H9 (cell line): ENCODE results near the gene TMEM200C. TPM values are rescaled to one million over a fixed set of nuclear protein-coding genes. Genes with fewer than 3 reads are reported as not detected.

Experiments used
- DNase-seq: peaks from one replicate; pipeline ENCODE4 v3.0.0-alpha.2; 2017
- H2AFZ ChIP-seq: one replicate; pipeline ENCODE4 v1.6.1; 2013; ENCODE audit warnings: mild to moderate bottlenecking, low read length, control low read depth, moderate library complexity
- H2AK5ac ChIP-seq: 2 replicates; pipeline ENCODE4 v1.6.1; 2013; ENCODE audit warnings: low read length, control low read depth, mixed read lengths; ENCODE audit not compliant: insufficient read length
- H2BK120ac ChIP-seq: one replicate; pipeline ENCODE4 v1.6.1; 2013; ENCODE audit warnings: low read depth, mild to moderate bottlenecking, low read length, control low read depth, inconsistent platforms; ENCODE audit not compliant: poor library complexity, severe bottlenecking
- H2BK12ac ChIP-seq: 2 replicates; pipeline ENCODE4 v1.6.1; 2013; ENCODE audit warnings: low read length, control low read depth, mixed read lengths, low read depth; ENCODE audit not compliant: insufficient read length
- H2BK15ac ChIP-seq: 2 replicates; pipeline ENCODE4 v1.6.1; 2013; ENCODE audit warnings: low read depth, low read length, control low read depth
- H2BK20ac ChIP-seq: one replicate; pipeline ENCODE4 v1.6.1; 2013; ENCODE audit warnings: low read depth, mild to moderate bottlenecking, low read length, control low read depth, inconsistent platforms; ENCODE audit not compliant: poor library complexity, severe bottlenecking
- H2BK5ac ChIP-seq: 2 replicates; pipeline ENCODE4 v1.6.1; 2013; ENCODE audit warnings: low read length, control low read depth, mixed read lengths; ENCODE audit not compliant: insufficient read length
- H3K14ac ChIP-seq: 2 replicates; pipeline ENCODE4 v1.6.1; 2013; ENCODE audit warnings: low read length, control low read depth; ENCODE audit not compliant: insufficient read depth
- H3K18ac ChIP-seq: 2 replicates; pipeline ENCODE4 v1.6.1; 2013; ENCODE audit warnings: low read depth, mild to moderate bottlenecking, mixed read lengths, low read length, control low read depth; ENCODE audit not compliant: insufficient read length
- H3K23ac ChIP-seq: 2 replicates; pipeline ENCODE4 v1.6.1; 2013; ENCODE audit warnings: low read length, control low read depth, mixed read lengths, low read depth; ENCODE audit not compliant: insufficient read length
- H3K23me2 ChIP-seq: 2 replicates; pipeline ENCODE4 v1.6.1; 2013; ENCODE audit warnings: low read depth, mild to moderate bottlenecking, mixed read lengths, low read length, control low read depth; ENCODE audit not compliant: insufficient read length, poor library complexity, severe bottlenecking
- H3K27ac ChIP-seq: 2 replicates; pipeline ENCODE4 v1.5.1; 2013; ENCODE audit warnings: low read length, control low read depth, mixed read lengths, low read depth; ENCODE audit not compliant: insufficient read length
- H3K27me3 ChIP-seq: 2 replicates; pipeline ENCODE4 v1.6.1; 2013; ENCODE audit warnings: low read length, control low read depth, inconsistent platforms; ENCODE audit not compliant: insufficient read depth
- H3K4ac ChIP-seq: 2 replicates; pipeline ENCODE4 v1.6.1; 2013; ENCODE audit warnings: low read depth, mild to moderate bottlenecking, control low read depth, inconsistent platforms, low read length, moderate library complexity
- H3K4me1 ChIP-seq: 2 replicates; pipeline ENCODE4 v1.6.1; 2013; ENCODE audit warnings: low read length, control low read depth, inconsistent platforms; ENCODE audit not compliant: insufficient read depth
- H3K4me2 ChIP-seq: 2 replicates; pipeline ENCODE4 v1.6.1; 2013; ENCODE audit warnings: low read length, control low read depth, mixed read lengths; ENCODE audit not compliant: insufficient read length, insufficient read depth
- H3K56ac ChIP-seq: 2 replicates; pipeline ENCODE4 v1.6.1; 2013; ENCODE audit warnings: low read depth, mild to moderate bottlenecking, mixed read lengths, low read length, control low read depth; ENCODE audit not compliant: insufficient read length
- H3K79me1 ChIP-seq: 2 replicates; pipeline ENCODE4 v1.6.1; 2013; ENCODE audit warnings: low read depth, mild to moderate bottlenecking, moderate library complexity, low read length, control low read depth, inconsistent platforms; ENCODE audit not compliant: insufficient read depth, poor library complexity, severe bottlenecking
- H3K79me2 ChIP-seq: 2 replicates; pipeline ENCODE4 v1.6.1; 2013; ENCODE audit warnings: low read length, control low read depth, inconsistent platforms; ENCODE audit not compliant: insufficient read depth
- H3K9ac ChIP-seq: 2 replicates; pipeline ENCODE4 v1.6.1; 2013; ENCODE audit warnings: low read length, control low read depth, mixed read lengths; ENCODE audit not compliant: insufficient read length; ENCODE audit errors: extremely low read depth
- H3K9me3 ChIP-seq: one replicate; pipeline ENCODE4 v1.6.1; 2013; ENCODE audit warnings: low read depth, low read length, inconsistent platforms; ENCODE audit not compliant: control insufficient read depth
- H3T11ph ChIP-seq: one replicate; pipeline ENCODE4 v1.6.1; 2013; ENCODE audit warnings: mild to moderate bottlenecking, low read length, control low read depth, inconsistent platforms
- H4K20me1 ChIP-seq: one replicate; pipeline ENCODE4 v1.6.1; 2013; ENCODE audit not compliant: control insufficient read depth, insufficient read length, insufficient read depth
- H4K5ac ChIP-seq: 2 replicates; pipeline ENCODE4 v1.6.1; 2013; ENCODE audit warnings: low read depth, mild to moderate bottlenecking, mixed read lengths, low read length, control low read depth; ENCODE audit not compliant: insufficient read length
- H4K8ac ChIP-seq: replicated peaks from 2 replicates; pipeline ENCODE4 v1.6.1; 2013; ENCODE audit warnings: low read length, control low read depth, mixed read lengths, low read depth; ENCODE audit not compliant: insufficient read length
- H4K91ac ChIP-seq: 2 replicates; pipeline ENCODE4 v1.6.1; 2013; ENCODE audit warnings: low read depth, mild to moderate bottlenecking, moderate library complexity, mixed read lengths, low read length, control low read depth; ENCODE audit not compliant: insufficient read length
- H3K27ac Mint-ChIP-seq, 3 experiments: 2 replicates in 2 of 3; 3 replicates in 1 of 3; pipeline ENCODE4 v1.8.0; 2020 to 2021; ENCODE audit warnings: mixed read lengths in 3 of 3, mild to moderate bottlenecking in 1 of 3, moderate library complexity in 1 of 3
- H3K27me3 Mint-ChIP-seq: 2 replicates; pipeline ENCODE4 v1.8.0; 2021; ENCODE audit warnings: low read depth, mild to moderate bottlenecking, moderate library complexity, mixed read lengths
- H3K36me3 Mint-ChIP-seq, 3 experiments: 2 replicates in 2 of 3; 3 replicates in 1 of 3; pipeline ENCODE4 v1.8.0; 2020 to 2021; ENCODE audit warnings: low read depth in 3 of 3, mixed read lengths in 3 of 3; ENCODE audit not compliant: insufficient read depth in 1 of 3
- H3K4me1 Mint-ChIP-seq, 2 experiments: 2 replicates each; pipeline ENCODE4 v1.8.0; 2020; ENCODE audit warnings: mixed read lengths in 2 of 2
- H3K4me3 Mint-ChIP-seq, 2 experiments: 2 replicates in 1 of 2; 3 replicates in 1 of 2; pipeline ENCODE4 v1.8.0; 2020 to 2021; ENCODE audit warnings: mild to moderate bottlenecking in 2 of 2, mixed read lengths in 2 of 2, moderate library complexity in 1 of 2
- H3K9me3 Mint-ChIP-seq, 2 experiments: 2 replicates in 1 of 2; 3 replicates in 1 of 2; pipeline ENCODE4 v1.8.0; 2020; ENCODE audit warnings: mild to moderate bottlenecking in 2 of 2, mixed read lengths in 2 of 2, moderate library complexity in 1 of 2
- CTCF ChIP-seq: fragments of 200-600 bp; sonication (generic); conservative IDR thresholded peaks from 3 replicates; pipeline ENCODE4 v1.8.0; 2021; ENCODE audit warnings: antibody characterized with exemption, mild to moderate bottlenecking
- WGBS: extraction: QIAGEN DNeasy Blood & Tissue Kit; methylation state at CpG from one replicate; pipeline ENCODE4 v1.1.7; 2013; ENCODE audit warnings: missing lambda C conversion rate, low lambda C conversion rate, mixed read lengths; ENCODE audit not compliant: insufficient read length; ENCODE audit errors: extremely low coverage; 5-methylcytosine and 5-hydroxymethylcytosine counted together
- total RNA-seq: library from RNA; stranded (reverse); gene quantifications from 2 replicates; pipeline ENCODE4 v1.2.1, GENCODE V29; 2021

TMEM200C gene
- total RNA-seq, 1 experiment from 2014 or later: 6.3 TPM

- Mint-ChIP-seq H3K9me3 (no peaks in the 10 kb centered on the region), H3K27ac (peak overlapping the region in 1 of 3 experiments; percentile 81; a peak in 1 of 7 replicates), H3K4me1 (peaks cover 21 to 37% of the 10 kb centered on the region in 2 experiments), H3K4me3 (no peak overlapping the region), H3K36me3 (peaks cover 0 to 4% (median 0%) of the 10 kb centered on the region in 3 experiments; a peak in 1 of 7 replicates), H3K27me3 (no peaks in the 10 kb centered on the region)
- Histone ChIP-seq H3K18ac (no peak overlapping the region), H3K79me1 (no peaks in the 10 kb centered on the region), H4K5ac (no peak overlapping the region), H3K27ac (no peak overlapping the region), H2BK20ac (no peak overlapping the region), H2AK5ac (no peak overlapping the region), H3K27me3 (no peaks in the 10 kb centered on the region), H3K4ac (no peak overlapping the region), H3T11ph (no peak overlapping the region), H3K23me2 (no peaks in the 10 kb centered on the region), H4K8ac (no peak overlapping the region), H3K4me1 (peaks cover 2% of the 10 kb centered on the region), H2BK15ac (no peak overlapping the region), H2BK5ac (no peak overlapping the region), H3K9ac (no peak overlapping the region), H4K91ac (no peak overlapping the region), H4K20me1 (no peaks in the 10 kb centered on the region), H2AFZ (no peak overlapping the region), H3K14ac (no peak overlapping the region), H3K23ac (no peak overlapping the region), H3K79me2 (no peaks in the 10 kb centered on the region), H3K56ac (no peak overlapping the region), H3K4me2 (no peak overlapping the region), H2BK12ac (no peak overlapping the region), H2BK120ac (no peak overlapping the region), H3K9me3 (no peaks in the 10 kb centered on the region)
- TF ChIP-seq CTCF: no peak
- no peak for DNase-seq
- WGBS: no CpG with 5 or more reads among the region's 7 CpGs
Measured at GRCh38 chr18:5912566-5912965, 17.2 kb upstream of the TMEM200C start.
